Lower lobe of right lung (tissue), 2 donors: ENCODE data around the gene NXNL2. TPM values are rescaled to one million over a fixed set of nuclear protein-coding genes. Genes with fewer than 3 reads are reported as not detected.
A peak's percentile ranks its signal among the peaks of the same experiment; 100 is the strongest.

ENCODE experiments used
- ATAC-seq, 2 donors: fragments of 200-7000 bp; cut with Tn5 transposase; one replicate each; pipeline ENCODE4 v1.9.1; 2020 to 2022; ENCODE audit warnings: mild to moderate bottlenecking in 2 of 2, moderate library complexity in 2 of 2
- DNase-seq: peaks from one replicate; pipeline ENCODE4 v3.0.0-alpha.2; 2020
- H3K27ac ChIP-seq: fragments of 200-600 bp; one replicate; pipeline ENCODE4 v1.8.0; 2022
- H3K27me3 ChIP-seq: fragments of 200-600 bp; one replicate; pipeline ENCODE4 v1.8.0; 2022; ENCODE audit warnings: low read depth
- H3K36me3 ChIP-seq: fragments of 200-600 bp; one replicate; pipeline ENCODE4 v1.8.0; 2022; ENCODE audit warnings: mild to moderate bottlenecking
- H3K4me1 ChIP-seq: fragments of 200-600 bp; one replicate; pipeline ENCODE4 v1.8.0; 2022
- H3K4me3 ChIP-seq: fragments of 200-600 bp; one replicate; pipeline ENCODE4 v1.8.0; 2022; ENCODE audit warnings: mild to moderate bottlenecking
- H3K9me3 ChIP-seq: fragments of 200-600 bp; one replicate; pipeline ENCODE4 v1.8.0; 2022
- CTCF ChIP-seq: fragments of 200-600 bp; IDR thresholded peaks from one replicate; pipeline ENCODE4 v1.8.0; 2022; ENCODE audit warnings: antibody characterized with exemption, mild to moderate bottlenecking
- intact Hi-C: fragments of 100-400 bp; cut with DNase I; formaldehyde crosslinking; loops from one replicate; pipeline ENCODE4 v1.11.0; 2022
- total RNA-seq: library from RNA; stranded (reverse); fragmentation: NEBNext Ultra II Directional; extraction: Animal tissue kit (Norgen Biotek cat#: 25700); gene quantifications from one replicate; pipeline ENCODE4 v1.2.1, GENCODE V29; 2021
- donor health status: DM: no; HTN: yes; CAD: no; lungs with severe emphysema.

NXNL2 gene
- total RNA-seq, 1 donor from 2014 or later, result 0.71 TPM

- no peak for ATAC-seq
- TF ChIP-seq CTCF, result no peak
- intact Hi-C loops, result no loop called here
Observed at GRCh38 chr9:88572684-88573083, 37.7 kb downstream of the NXNL2 start.

GRCh38 chr9:88574953-88575352, 40.0 kb downstream of the NXNL2 start:
- Histone ChIP-seq H3K4me3 (no peak overlapping the region), H3K27ac (no peak overlapping the region), H3K36me3 (no peaks in the 10 kb centered on the region), H3K9me3 (no peaks in the 10 kb centered on the region), H3K27me3 (no peaks in the 10 kb centered on the region), H3K4me1 (peaks cover 8% of the 10 kb centered on the region)
- no peak for DNase-seq
- TF ChIP-seq CTCF, result no peak
- intact Hi-C loops, result no loop called here
- peak in 1 of 2 donors; percentile 35 for ATAC-seq

More at GRCh38 chr9:88572684-88573083, 37.7 kb downstream of the NXNL2 start:
- Histone ChIP-seq H3K36me3 (no peaks in the 10 kb centered on the region), H3K4me1 (no peaks in the 10 kb centered on the region), H3K27me3 (no peaks in the 10 kb centered on the region), H3K9me3 (no peaks in the 10 kb centered on the region), H3K27ac (no peak overlapping the region), H3K4me3 (no peak overlapping the region)
- DNase-seq, result no peak

- ATAC-seq, result no peak
- H3K27ac ChIP-seq, result no peak overlapping the region
- H3K4me3 ChIP-seq, result no peak overlapping the region
- intact Hi-C loops, result no loop called here
- peaks cover 8% of the 10 kb centered on the region for H3K4me1 ChIP-seq
- TF ChIP-seq CTCF, result no peak
- H3K9me3 ChIP-seq, result no peaks in the 10 kb centered on the region
- no peak for DNase-seq
- no peaks in the 10 kb centered on the region for H3K36me3 ChIP-seq
- no peaks in the 10 kb centered on the region for H3K27me3 ChIP-seq
Observed at GRCh38 chr9:88577256-88578120, 42.5 kb downstream of the NXNL2 start.

GRCh38 chr9:88578121-88579049, 43.4 kb downstream of the NXNL2 start:
- H3K4me1 ChIP-seq, result peaks cover 8% of the 10 kb centered on the region
- H3K36me3 ChIP-seq, result no peaks in the 10 kb centered on the region
- H3K4me3 ChIP-seq, result no peak overlapping the region
- H3K27me3 ChIP-seq, result no peaks in the 10 kb centered on the region
- intact Hi-C loops, result no loop called here
- peak; percentile 95 for TF ChIP-seq CTCF
- no peak overlapping the region for H3K27ac ChIP-seq
- peak; percentile 94 to 95 for ATAC-seq
- DNase-seq, result peak; percentile 87
- H3K9me3 ChIP-seq, result no peaks in the 10 kb centered on the region

- H3K36me3 ChIP-seq, result no peaks in the 10 kb centered on the region
- DNase-seq, result no peak
- H3K4me1 ChIP-seq, result peaks cover 12% of the 10 kb centered on the region
- H3K27ac ChIP-seq, result no peak overlapping the region
- no peak overlapping the region for H3K4me3 ChIP-seq
- H3K27me3 ChIP-seq, result no peaks in the 10 kb centered on the region
- H3K9me3 ChIP-seq, result no peaks in the 10 kb centered on the region
- intact Hi-C loops, result no loop called here
- ATAC-seq, result no peak
- TF ChIP-seq CTCF, result no peak
Observed at GRCh38 chr9:88579050-88579715, 44.2 kb downstream of the NXNL2 start.
